ENCODE measurements around the gene GAN. TPM values are rescaled to one million over a fixed set of nuclear protein-coding genes. Genes with fewer than 3 reads are reported as not detected.

The GAN gene
- total RNA-seq, 1 experiment from 2014 or later, result 5.5 TPM

DNA sequence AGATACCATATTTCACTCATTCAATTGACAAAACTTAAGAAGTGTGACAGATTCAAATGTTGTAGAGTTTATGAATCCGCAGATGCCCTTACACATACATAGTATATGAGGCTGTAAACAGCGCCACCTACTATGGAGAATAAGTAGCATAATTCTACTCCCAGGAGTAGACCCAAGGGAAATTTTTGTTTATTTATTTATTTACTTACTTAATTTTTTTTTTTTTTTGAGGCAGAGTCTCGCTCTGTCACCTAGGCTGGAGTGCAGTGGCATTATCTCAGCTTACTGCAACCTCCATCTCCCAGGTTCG, 35.5 kb downstream of the GAN start:
- no peak for DNase-seq (ENCODE audit: low read depth)

DNA sequence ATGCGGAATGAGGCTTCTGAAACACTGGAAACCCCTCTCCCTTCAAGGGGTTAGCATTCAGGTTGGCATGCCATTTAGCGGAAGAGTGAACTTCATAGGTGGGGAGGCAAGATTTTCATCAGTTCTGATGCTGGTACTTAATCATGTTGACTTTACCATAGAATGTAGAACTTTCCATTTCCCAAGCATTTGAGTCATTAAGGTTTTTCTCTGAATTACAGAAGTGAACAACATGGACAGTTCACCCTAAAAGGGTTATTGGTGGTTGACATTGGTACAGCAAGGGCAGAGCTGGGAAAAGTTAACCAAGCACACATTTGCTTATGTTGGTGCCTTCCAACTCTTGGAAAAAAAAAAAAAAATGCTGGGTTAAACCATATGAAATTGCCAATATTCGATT, 39.1 kb downstream of the GAN start:
- DNase-seq (ENCODE audit: low read depth), result no peak

DNA sequence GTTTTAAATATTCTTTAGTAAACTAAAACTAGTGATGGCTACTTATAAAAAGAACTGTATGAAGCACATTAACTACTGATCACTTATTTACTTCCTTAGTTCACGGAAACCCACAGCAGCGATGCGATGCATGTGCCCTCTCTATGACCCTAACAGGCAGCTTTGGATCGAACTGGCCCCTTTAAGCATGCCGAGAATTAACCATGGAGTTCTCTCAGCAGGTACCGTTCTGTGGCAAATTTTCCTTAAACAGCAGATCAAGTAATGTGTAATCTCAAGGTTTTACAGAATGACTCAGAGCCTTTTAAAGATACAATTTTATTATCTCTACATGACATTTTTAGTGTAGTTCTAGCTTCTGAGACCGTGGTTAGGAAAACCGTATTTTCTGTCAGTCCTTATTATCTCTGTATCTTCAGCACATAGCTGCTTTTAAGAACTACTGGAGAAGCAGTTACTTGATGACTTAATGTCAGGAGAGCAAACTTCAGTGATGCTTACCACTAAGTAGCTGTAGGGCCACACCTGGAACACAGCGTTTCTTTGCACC, 43.0 kb downstream of the GAN start:
- no peak for DNase-seq (ENCODE audit: low read depth)

DNA sequence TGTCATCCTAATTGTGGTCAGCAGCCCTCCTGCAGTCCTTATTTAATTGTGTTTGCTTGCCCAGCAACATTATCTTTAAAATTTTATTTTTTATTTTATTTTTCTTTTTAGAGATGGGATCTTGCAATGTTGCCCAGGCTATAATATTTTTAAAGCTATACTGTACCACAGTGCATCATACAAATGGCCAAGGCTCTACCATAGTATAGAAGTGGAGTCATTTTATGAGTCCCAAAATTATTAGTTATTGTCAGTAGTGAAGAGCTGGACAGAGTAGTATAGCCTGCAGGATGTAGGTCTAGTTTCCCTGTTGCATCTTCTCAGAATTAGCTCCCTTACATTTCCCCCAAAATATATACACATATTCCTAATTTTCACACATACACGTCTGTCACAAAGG, 44.1 kb downstream of the GAN start:
- DNase-seq (ENCODE audit: low read depth), result no peak

DNA sequence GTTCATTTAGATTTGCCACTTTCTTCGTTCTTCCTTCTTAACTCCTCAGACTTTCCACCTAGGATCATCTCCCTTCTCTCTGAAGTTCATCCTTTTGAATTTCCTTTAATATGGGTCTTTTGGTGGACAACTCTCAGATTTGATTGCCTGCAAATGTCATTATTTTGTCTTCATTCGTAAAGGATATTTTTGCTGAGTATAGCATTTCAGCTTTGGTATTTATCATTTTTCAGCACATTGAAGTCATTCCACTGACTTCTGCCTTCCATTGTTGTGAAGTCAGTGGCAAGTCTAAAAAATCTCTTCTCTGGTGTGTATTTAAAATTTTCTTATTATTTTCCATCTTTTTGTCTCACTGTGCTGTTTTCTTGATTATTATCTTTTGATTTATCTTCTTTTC, 45.4 kb downstream of the GAN start:
- DNase-seq (ENCODE audit: low read depth), result no peak

DNA sequence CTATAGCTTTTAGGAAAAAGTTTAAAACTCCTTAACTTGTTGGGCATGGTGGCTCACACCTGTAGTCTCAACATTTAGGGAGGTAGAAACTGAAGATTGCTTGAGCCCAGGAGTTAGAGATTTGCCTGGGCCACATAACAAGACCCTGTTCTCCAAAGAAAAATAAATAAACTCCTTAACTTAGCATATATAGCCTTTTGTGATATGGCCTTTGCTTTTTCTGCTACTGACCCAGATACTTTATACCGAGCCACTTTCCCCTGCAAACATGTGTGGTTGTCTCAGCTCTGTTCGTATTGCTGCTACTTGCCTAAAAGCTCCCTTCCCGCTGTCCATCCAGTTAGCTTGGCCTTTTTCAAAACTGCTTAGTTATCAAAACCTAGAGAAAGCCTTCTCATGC, 51.0 kb downstream of the GAN start:
- DNase-seq (ENCODE audit: low read depth), result no peak

DNA sequence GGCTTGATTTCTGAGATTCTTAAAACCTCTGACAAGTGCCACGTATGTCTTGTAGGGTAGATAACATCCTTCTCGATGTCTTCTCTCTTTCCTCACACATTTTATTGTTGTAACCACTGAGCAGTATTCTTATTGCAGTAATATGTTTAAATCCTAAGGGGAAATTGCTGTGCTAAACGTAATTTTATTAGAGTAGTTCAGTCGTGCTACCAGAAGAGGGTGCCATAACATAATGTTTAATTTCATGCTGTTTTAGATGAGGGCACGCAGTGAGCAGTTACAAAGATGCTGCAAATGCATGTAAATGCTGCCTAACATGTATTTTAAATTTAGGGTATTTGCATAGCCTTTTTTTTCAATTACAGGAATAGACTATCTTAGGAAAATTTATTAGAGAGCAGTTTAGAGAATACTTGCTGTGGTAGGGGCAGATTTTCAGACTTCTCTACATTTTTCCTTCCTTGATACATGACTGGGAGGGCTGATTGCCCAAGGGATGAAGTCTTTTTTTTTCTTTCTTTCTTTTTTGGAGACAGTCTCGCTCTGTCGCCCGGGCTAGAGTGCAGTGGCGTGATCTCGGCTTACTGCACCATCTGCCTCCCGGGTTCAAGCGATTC, 51.7 kb downstream of the GAN start:
- peak; percentile 47 for DNase-seq (ENCODE audit: low read depth)

DNA sequence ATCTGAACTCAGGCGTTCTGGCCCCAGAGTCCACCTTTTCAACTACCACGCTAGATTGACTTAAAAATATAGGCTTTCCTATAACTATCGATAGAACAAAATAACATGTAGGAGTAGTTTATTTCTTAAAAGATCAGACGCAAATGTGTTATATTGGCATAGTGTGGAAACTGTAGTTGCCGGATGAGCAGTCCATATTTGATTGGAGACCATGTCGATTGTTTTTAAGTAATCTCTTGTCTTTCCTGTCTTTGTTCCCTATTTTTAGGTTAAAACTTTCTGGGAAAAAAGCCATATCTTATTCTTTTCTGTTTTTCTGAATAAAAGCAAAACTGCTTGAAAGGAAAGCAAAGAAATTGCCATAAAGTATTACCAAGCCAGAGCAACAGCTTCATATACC, 53.1 kb downstream of the GAN start:
- no peak for DNase-seq (ENCODE audit: low read depth)

DNA sequence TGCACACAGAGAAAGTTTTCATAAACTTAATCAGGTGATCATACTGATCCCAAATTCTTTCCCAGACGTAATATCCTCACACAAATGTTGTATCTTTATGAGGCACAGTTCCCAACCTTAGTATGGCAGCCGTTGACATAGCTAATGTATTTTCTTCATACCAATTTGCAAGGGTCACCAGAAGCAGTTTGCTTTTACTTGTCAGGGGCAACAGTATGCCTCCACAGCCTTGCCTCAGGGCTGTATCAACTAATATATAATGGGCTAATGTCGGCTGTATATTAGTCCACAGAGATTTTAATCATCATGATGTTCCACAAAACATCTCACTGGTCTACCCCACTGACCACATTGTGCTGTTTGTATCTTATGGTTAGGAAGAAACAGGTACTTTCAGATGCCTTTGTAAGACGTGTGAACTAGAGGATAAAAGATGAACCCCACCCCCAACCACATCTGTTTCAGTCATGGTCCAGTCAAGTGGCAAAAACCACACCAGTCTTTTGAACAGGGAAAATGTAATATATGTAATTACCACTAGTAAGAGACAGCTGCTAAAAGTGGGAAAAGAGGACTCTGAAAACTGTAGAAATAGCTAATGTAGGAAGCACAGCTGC, 55.2 kb downstream of the GAN start:
- no peak for DNase-seq (ENCODE audit: low read depth)

DNA sequence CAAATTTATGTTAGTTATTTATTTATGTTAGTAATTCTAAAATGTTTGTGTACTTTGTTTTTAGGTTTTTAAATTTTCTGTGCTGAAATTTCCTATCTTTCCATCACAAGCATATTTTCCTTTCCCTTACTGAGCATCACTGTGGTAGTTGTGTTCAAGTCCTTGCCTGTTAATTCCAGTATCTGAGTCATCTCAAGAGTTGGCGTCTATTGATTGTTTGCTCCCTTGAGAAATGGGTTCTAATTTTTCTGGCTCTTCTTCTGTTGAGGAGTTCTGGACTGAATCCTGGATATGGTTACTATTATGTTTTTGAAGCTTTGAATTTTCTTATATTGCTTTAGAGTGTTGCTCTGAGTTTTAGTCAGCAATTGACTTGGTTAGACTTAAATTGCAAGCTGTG, 56.3 kb downstream of the GAN start:
- DNase-seq (ENCODE audit: low read depth), result no peak

DNA sequence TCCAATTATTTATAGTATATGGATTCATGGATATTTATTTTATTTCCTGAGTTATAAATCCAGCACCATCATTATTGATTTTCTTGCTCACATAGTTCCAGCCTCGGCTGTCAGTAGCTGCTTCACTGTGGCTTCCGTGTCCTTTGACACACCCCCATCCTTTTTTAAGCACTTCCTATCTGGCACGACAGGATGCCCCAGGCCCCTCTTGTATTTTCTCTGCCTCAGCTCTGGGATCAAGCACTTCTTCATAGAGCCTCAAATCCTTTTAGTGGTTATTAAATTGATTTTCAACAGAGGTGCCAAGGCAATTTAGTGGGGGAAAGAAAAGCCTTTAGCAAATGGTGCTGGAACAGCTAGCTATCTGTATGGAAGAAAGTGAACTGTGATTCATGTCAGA, 59.8 kb downstream of the GAN start:
- DNase-seq (ENCODE audit: low read depth), result no peak

DNA sequence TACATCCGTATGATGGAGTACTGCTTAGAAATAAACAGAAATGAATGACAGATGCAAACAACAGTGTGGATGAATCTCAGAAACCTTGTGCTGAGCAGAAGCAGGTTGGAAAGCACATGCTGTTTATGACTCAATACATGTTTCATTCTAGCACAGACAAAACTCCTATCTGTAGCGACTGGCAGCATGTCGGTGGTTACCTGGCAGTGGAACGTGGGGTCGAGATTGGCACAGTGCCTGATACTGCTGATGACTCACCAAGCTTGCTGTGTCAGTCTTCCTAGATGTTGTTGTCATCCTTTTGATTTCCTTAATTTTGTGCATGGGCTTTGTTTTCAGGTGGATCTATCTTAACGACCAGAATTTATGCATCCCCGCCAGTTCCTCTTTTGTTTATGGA, 62.1 kb downstream of the GAN start:
- peak; percentile 66 for DNase-seq (ENCODE audit: low read depth)

DNA sequence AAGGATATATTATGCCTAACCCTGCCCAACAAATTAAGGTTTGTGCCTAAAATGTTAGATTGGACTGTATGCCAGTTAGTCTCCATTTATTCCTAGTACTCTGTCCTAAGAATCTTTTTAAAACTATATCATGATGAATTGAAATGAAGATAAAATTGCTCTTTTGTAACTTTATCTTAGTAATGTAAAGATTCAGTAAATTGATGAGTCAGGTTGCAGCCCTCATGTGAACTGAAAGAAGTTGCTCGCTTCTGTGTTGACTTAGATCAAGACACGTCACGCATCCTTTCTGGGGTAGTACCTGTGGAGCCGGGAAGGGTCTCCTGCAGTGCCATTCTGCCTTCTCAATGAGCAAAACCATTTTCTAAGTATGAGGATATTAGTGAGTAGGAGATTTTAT, 63.3 kb downstream of the GAN start:
- DNase-seq (ENCODE audit: low read depth), result no peak

DNA sequence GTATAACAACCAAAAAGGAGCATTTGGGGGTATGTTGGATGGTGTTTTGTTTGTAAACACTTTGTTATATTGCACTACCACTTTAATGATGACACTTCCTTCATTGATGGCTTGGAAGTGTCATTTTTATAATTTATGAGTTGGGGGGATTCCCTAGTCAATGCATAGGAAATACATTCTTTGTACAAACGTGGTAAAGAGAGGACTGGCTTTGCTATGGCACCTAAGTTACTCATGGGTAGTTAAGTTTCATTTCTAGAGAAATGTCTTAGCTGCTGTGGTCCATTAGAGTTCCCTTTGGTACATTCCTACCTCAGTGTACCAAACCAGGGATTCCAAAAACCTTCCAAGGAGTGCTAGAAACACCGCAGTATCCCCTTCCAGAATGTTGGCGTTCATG, 66.2 kb downstream of the GAN start:
- no peak for DNase-seq (ENCODE audit: low read depth)

DNA sequence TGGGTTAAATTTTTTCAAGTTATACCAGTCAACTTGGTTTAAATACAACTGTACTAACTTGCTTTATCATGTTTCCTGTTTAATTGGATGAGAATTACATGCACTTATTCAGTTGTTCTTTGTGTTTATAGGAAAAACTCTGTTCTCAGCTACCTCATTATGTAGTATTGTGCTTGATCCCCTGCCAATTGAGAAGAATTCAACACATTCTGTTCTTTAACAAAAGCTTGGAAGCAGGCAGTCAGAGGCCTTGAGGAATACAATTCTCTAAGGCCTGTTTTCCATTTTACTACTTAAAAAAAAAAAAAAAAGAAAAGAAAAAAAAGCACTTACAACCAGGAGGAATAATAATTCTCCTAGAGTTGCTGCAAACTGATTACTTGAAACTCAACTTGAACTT, 69.2 kb downstream of the GAN start:
- DNase-seq (ENCODE audit: low read depth), result no peak

DNA sequence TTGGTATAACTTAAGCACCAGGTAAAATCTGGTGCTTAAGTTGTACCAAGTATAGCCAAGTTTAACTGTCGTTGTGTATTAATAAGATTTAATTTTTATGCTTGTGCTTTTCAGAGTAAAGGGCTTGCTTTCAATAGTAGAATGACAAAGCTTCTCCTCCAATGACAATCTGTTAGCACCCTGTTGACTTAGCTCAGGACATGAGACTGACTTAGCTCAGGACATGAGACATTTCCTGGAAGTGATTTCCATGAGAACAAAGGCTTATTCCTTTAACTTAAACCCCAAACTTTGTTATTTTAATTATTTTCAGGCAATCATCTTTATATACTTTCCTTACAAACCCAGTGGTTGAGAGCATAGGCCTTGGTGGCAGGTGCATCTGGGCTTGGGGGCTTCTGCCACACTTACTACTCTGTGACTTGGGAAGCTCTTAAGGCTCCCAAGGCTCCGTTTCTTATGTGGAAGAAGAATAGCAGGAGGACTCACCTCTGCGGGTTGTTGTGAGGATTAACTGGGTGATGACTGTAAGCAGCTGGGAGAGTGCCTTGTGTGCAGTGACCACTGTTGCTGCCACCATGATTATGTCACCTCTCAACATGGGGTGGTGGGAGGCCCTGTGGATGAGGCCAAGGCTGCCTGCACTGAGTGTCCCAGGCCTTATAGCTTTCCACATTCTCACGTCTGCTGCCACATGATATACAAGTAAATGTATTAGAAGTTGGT, 70.4 kb downstream of the GAN start:
- peak; percentile 33 for DNase-seq (ENCODE audit: low read depth)

DNA sequence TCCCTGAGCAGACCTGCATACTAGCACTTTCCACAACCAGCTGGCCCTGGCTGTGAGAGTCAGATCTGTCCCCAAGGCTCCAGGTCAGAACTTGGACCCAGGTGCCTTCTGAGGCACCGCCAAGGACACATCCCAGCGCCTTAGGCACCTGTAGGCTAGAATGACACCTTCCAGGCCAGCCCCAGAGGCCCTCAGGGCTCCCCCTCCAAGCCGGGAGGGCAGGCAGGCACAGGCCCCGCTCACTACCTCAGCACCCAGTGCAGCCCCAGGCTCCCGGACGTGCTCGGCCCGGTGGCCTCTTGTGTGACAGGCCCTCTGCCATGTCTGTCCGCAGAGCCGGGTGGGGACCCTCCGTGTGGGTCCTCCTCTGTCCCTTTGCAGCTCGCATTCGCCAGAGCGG, 73.6 kb downstream of the GAN start:
- DNase-seq (ENCODE audit: low read depth), result no peak

DNA sequence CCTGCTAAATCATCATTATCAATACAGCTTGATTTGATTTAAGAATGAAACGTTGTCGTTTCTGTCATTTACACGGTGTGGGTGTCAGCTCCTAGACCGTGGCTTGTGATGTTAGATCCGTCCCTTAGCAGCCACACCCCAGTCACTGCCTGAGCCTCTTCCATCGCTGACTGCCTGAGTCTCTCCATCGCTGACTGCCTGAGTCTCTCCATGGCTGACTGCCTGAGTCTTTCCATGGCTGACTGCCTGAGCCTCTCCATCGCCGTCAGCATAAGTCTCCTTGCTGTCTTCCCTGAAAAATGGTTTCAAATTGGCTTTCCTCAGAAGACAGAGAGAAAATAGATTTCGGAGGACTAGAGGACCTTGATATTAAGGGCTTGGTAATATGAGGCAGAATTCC, 76.1 kb downstream of the GAN start:
- no peak for DNase-seq (ENCODE audit: low read depth)

DNA sequence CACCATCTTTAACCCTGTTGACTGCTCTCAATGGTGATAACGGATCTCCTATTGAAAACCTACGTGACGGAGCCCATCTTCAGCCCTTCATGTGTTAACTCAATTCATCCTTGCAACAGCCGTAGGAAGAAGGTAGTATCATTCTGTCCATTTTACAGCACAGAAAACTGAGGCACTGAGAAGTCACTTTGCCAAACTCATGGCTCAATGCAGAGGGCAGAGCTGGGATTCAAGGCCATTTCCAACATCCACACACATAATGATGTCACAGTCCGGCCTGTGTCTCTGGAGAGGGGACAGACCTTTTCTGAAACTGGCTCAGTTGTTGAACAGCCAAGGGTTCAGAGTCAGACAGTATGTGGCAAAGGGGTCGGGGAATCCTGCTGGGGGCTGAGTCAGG, 77.2 kb downstream of the GAN start:
- no peak for DNase-seq (ENCODE audit: low read depth)

DNA sequence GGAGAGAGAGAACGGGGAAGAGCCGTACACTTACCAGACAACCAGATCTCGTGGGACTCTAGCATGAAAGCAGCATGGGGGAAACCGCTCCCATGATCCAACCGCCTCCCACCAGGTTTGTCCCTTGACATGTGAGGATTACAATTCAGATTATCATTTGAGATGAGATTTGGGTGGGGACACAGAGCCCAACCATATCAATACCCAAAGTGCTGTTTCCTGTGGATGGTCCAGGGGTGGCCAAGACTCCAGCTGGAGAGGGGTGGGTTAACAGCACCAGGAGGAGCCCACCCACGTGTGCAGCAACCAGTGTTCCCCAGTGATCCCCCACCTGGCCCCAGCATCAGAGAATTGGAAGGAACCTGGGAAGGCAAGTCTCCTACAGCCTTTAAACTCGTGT, 79.7 kb downstream of the GAN start:
- DNase-seq (ENCODE audit: low read depth), result no peak

DNA sequence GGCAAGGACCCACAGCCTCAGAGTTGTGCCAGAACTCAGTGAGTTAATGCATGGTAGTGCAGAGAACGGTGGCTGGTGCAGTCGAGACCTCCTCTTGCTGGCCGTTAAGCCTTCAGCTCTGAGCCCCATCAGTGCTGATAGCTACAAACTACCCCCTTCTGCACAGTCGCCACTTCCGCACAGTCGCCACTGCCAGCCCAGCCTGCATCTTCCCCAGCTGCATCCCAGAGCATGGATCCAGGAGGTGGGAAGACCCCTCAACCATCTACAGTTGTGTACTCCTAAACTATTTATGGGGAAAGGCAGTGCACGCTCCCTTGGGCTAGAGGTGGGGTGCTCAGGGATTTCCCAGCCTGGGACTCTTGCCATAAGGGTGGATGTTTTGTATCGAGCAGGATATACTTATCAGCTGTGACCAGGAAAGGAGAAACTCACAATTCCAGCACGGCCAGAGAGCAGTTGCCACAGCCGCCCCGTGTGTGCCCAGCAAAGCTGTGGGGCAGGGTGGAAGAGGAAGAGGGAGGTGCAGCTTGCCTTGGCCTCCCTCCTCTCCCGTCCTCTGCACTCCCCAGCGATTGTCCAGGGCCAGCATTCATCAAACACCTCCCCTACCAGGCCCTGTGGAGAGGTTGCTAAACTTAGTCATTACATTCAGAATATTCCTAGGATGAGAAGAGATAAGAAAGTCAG, 80.3 kb downstream of the GAN start:
- DNase-seq (ENCODE audit: low read depth), result no peak
